ENCODE results near the gene CASP8AP2. TPM values are rescaled to one million over a fixed set of nuclear protein-coding genes. Genes with fewer than 3 reads are reported as not detected.
"Not testable (repeated sequence)": the region's sequence is repeated elsewhere in the genome, so short reads cannot be mapped to it uniquely, and the experiment has no call there.

Gene CASP8AP2
- total RNA-seq, 1 donor from 2014 or later = 14.4 TPM

GRCh38 chr6:89866024-89866678, 36.5 kb downstream of the CASP8AP2 start:
- DNase-seq (no peak), ATAC-seq (no peak)
- intact Hi-C loops (cut with micrococcal nuclease) = no loop called here

GRCh38 chr6:89873721-89874120, 44.0 kb downstream of the CASP8AP2 start:
- no peak for DNase-seq
- no peak for ATAC-seq
- intact Hi-C loops (cut with micrococcal nuclease) = no loop called here

GRCh38 chr6:89874438-89874837, 44.8 kb downstream of the CASP8AP2 start:
- no peak for DNase-seq
- no peak for ATAC-seq
- intact Hi-C loops (cut with micrococcal nuclease) = no loop called here

- intact Hi-C loops (cut with micrococcal nuclease) = no loop called here
- DNase-seq = no peak
- no peak for ATAC-seq
These were observed 56.9 kb downstream of the CASP8AP2 start for GRCh38 chr6:89886378-89887120.

- ATAC-seq = no peak
- intact Hi-C loops (cut with micrococcal nuclease) = no loop called here
- DNase-seq = no peak
These were observed 57.9 kb downstream of the CASP8AP2 start for GRCh38 chr6:89887452-89888137.

GRCh38 chr6:89888138-89888514, 58.4 kb downstream of the CASP8AP2 start:
- intact Hi-C loops (cut with micrococcal nuclease) = no loop called here
- DNase-seq (no peak), ATAC-seq (no peak)

GRCh38 chr6:89888871-89889270, 59.2 kb downstream of the CASP8AP2 start:
- DNase-seq (no peak), ATAC-seq (no peak)
- intact Hi-C loops (cut with micrococcal nuclease) = no loop called here

GRCh38 chr6:89890845-89891528, 61.3 kb downstream of the CASP8AP2 start:
- DNase-seq; intact Hi-C loops (cut with micrococcal nuclease); ATAC-seq: not testable (repeated sequence)

- DNase-seq; intact Hi-C loops (cut with micrococcal nuclease); ATAC-seq: not testable (repeated sequence)
These were observed 62.9 kb downstream of the CASP8AP2 start for GRCh38 chr6:89892577-89892976.

- no peak for ATAC-seq
- no peak for DNase-seq
- intact Hi-C loops (cut with micrococcal nuclease) = no loop called here
These were observed 64.5 kb downstream of the CASP8AP2 start, which contains the start of gene GJA10 for GRCh38 chr6:89894169-89894568. GJA10 (plus strand) TSS chr6:89894469; CDS start chr6:89894469, 0 bp downstream.

GRCh38 chr6:89895276-89895874, 65.7 kb downstream of the CASP8AP2 start:
- intact Hi-C loops (cut with micrococcal nuclease) = no loop called here
- peak; percentile 70 for ATAC-seq
- DNase-seq = no peak

GRCh38 chr6:89910001-89910901, 80.6 kb downstream of the CASP8AP2 start:
- ATAC-seq; DNase-seq; intact Hi-C loops (cut with micrococcal nuclease): not testable (repeated sequence)

GRCh38 chr6:89910902-89911240, 81.2 kb downstream of the CASP8AP2 start:
- no peak for ATAC-seq
- intact Hi-C loops (cut with micrococcal nuclease) = no loop called here
- DNase-seq = no peak

- no peak for ATAC-seq
- no peak for DNase-seq
- intact Hi-C loops (cut with micrococcal nuclease) = no loop called here
These were observed 86.6 kb downstream of the CASP8AP2 start for GRCh38 chr6:89916136-89916920.

- DNase-seq = no peak
- intact Hi-C loops (cut with micrococcal nuclease) = no loop called here
- no peak for ATAC-seq
These were observed 87.5 kb downstream of the CASP8AP2 start for GRCh38 chr6:89917216-89917615.

GRCh38 chr6:89917801-89918366, 88.2 kb downstream of the CASP8AP2 start:
- DNase-seq (no peak), ATAC-seq (no peak)
- intact Hi-C loops (cut with micrococcal nuclease) = no loop called here

Measured in left ventricle myocardium superior (tissue), 1 donor.